Urinary bladder (tissue), 4 donors: ENCODE data around the gene GNB1. TPM values are rescaled to one million over a fixed set of nuclear protein-coding genes. Genes with fewer than 3 reads are reported as not detected.
A peak's percentile ranks its signal among the peaks of the same experiment; 100 is the strongest.
"Not testable (repeated sequence)": the region's sequence is repeated elsewhere in the genome, so short reads cannot be mapped to it uniquely, and the experiment has no call there.

Source experiments
- DNase-seq: peaks from one replicate; pipeline ENCODE4 v3.0.0-alpha.2; 2015; ENCODE audit errors: extremely low spot score
- H3K27ac ChIP-seq: one replicate; pipeline ENCODE4 v1.5.1; 2013; ENCODE audit warnings: low read depth, mild to moderate bottlenecking, moderate library complexity
- H3K36me3 ChIP-seq: one replicate; pipeline ENCODE4 v1.6.1; 2013; ENCODE audit warnings: mild to moderate bottlenecking, moderate library complexity; ENCODE audit not compliant: insufficient read depth
- H3K4me1 ChIP-seq: one replicate; pipeline ENCODE4 v1.6.1; 2013; ENCODE audit warnings: mild to moderate bottlenecking, moderate library complexity; ENCODE audit not compliant: insufficient read depth
- H3K4me3 ChIP-seq: one replicate; pipeline ENCODE4 v1.5.1; 2013; ENCODE audit warnings: low read depth, low read length
- WGBS: extraction: QIAGEN DNeasy Blood & Tissue Kit; methylation state at CpG from one replicate; pipeline ENCODE4 v1.1.7; 2013; 5-methylcytosine and 5-hydroxymethylcytosine counted together
- polyA plus RNA-seq: library from polyadenylated mRNA; stranded (reverse); fragments of 200-250 nt; gene quantifications from one replicate; pipeline ENCODE4 v1.2.3, GENCODE V29; 2013
- total RNA-seq: library from RNA; depleted of rRNA; stranded (reverse); fragments of >200 nt; gene quantifications from one replicate; pipeline ENCODE4 v1.2.3, GENCODE V29; 2014
- donor health status: healthy with polysubstance abuse.
- donor health status: healthy.

GNB1 gene
- total and polyA plus RNA-seq, 2 donors: 123 to 200 TPM

- 80% methylated on average over 5 of the region's 5 CpGs for WGBS
- no peaks in the 10 kb centered on the region for H3K36me3 ChIP-seq
- H3K27ac ChIP-seq: no peak overlapping the region
- no peak overlapping the region for H3K4me3 ChIP-seq
- peaks cover 2% of the 10 kb centered on the region for H3K4me1 ChIP-seq
- no peak for DNase-seq
These were observed 12.9 kb downstream of the GNB1 start for GRCh38 chr1:1877865-1878436.

- H3K27ac ChIP-seq: no peak overlapping the region
- peaks cover 3% of the 10 kb centered on the region for H3K4me1 ChIP-seq
- no peaks in the 10 kb centered on the region for H3K36me3 ChIP-seq
- no peak overlapping the region for H3K4me3 ChIP-seq
- DNase-seq: no peak
- 82% methylated on average over 11 of the region's 11 CpGs for WGBS
These were observed 14.5 kb downstream of the GNB1 start for GRCh38 chr1:1876335-1876930.

DNA sequence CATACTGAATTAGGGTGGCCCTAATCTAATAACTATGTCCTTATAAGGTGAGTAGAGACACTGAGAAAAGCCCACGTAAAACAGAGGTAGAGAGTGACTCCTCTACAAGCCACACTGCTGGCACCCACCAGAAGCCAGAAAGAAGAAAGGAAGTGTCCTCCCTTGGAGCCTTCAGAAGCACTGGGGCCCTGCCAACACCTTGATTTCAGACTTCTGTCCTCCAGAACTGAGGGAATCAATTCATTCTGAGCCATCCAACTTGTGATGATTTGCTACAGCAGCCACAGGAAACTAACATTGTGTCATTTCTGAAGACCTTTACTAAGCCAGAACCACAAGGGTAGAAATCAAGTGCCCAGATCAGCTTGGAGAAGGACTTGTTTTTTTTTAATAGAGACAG is 15.0 kb downstream of the GNB1 start:
- 69% methylated on average over 1 of the region's 1 CpG for WGBS
- no peak overlapping the region for H3K4me3 ChIP-seq
- peaks cover 3% of the 10 kb centered on the region for H3K4me1 ChIP-seq
- no peak overlapping the region for H3K27ac ChIP-seq
- no peak for DNase-seq
- no peaks in the 10 kb centered on the region for H3K36me3 ChIP-seq

GRCh38 chr1:1874901-1875300 is 16.0 kb downstream of the GNB1 start:
- WGBS: 95% methylated on average over 7 of the region's 7 CpGs
- Histone ChIP-seq H3K36me3 (no peaks in the 10 kb centered on the region), H3K27ac (no peak overlapping the region), H3K4me1 (peaks cover 3% of the 10 kb centered on the region), H3K4me3 (no peak overlapping the region)
- DNase-seq: no peak

DNA sequence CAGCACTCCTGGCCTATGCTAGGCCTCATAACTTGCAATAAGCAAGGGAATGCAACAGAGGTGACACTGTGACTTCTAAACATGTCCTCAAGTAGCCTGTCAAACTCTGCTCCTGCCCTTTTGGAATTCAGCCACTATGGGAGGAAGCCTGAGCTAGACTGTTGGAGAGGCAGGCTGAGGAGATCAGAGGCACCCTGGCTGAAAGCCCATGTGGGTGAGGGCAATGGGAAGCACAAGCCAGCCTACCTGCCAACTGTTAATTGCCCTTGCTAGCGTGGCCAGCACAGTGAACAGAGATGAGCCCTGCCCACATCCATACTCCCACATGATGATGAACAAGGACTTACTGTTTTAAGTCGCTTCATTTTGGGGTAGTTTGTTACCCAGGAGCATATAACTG is 17.7 kb downstream of the GNB1 start:
- 81% methylated on average over 2 of the region's 2 CpGs for WGBS
- no peak overlapping the region for H3K27ac ChIP-seq
- no peak overlapping the region for H3K4me3 ChIP-seq
- no peaks in the 10 kb centered on the region for H3K36me3 ChIP-seq
- peaks cover 3% of the 10 kb centered on the region for H3K4me1 ChIP-seq
- DNase-seq: no peak

DNA sequence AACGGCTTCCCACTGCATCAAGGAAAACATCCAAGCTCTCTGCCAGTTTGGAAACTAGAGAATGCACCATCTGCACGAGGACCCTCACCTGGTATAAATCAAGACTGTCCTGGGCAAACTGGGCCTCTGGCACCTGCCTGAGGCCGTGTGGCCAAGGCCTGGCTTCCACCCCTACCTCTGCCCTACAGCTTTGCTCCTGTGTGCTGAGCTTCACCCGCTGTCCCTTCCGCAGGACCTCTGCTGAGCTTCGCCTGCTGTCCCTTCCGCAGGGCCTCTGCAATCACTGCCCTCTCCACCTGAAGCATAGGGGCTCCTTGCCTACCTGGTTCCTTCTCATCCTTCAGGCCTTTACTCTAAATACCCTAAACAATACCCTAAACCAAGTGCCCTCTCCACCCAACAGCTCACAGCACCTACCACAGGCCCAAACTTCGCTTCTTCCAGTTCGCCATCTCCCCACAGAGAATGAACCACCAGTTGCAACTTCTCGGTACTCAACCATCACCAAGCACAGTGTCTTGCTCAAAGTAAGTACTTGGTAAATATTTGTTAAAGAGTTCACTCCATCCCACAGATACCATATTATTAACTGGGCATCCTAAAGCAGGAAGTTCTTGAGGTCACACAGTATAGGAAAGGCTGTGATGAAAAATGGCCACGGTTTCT is 18.4 kb downstream of the GNB1 start:
- Histone ChIP-seq H3K36me3 (no peaks in the 10 kb centered on the region), H3K4me1 (peaks cover 3% of the 10 kb centered on the region), H3K27ac (no peak overlapping the region), H3K4me3 (no peak overlapping the region)
- DNase-seq: no peak
- WGBS: 83% methylated on average over 11 of the region's 11 CpGs

DNA sequence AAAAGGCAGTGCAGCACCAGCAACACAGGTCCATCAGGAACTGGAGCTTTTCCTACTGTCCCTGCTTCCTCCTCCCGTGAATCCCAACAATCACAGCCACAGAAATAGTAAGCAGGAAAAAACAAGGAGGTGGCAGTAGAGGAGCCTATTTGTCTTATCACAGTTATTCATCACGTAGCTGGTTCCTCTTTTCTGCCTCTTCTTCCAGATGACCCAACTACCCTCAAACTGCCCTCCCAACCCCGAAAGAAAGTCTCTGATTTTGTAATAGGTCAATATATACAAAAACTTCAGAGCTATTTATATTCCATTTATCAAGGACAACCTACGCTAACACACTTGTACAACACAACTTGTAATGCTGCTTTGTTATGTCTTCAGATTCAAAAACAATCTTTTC is 21.4 kb downstream of the GNB1 start:
- Histone ChIP-seq H3K4me1 (peaks cover 1% of the 10 kb centered on the region), H3K36me3 (no peaks in the 10 kb centered on the region), H3K4me3 (no peak overlapping the region), H3K27ac (no peak overlapping the region)
- DNase-seq: no peak
- 64% methylated on average over 4 of the region's 4 CpGs for WGBS

DNA sequence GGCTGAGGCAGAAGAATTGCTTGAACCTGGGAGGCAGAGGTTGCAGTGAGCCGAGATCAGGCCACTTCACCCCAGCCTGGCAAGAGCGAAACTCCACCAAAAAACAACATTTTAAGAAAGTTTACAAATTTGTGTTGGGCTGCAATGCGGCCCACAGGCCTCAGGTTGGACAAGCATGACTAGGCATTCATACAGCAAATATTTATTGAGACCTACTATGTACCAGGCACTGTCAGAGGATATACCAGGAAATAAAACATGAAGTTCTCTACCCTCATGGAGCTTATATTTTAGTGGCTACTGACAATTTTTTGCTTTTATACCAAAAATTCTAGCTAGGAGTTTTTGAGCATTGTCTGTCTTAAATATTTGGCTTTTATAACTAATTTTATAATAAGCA is 23.7 kb downstream of the GNB1 start:
- 97% methylated on average over 3 of the region's 3 CpGs for WGBS
- Histone ChIP-seq H3K4me3 (no peak overlapping the region), H3K36me3 (no peaks in the 10 kb centered on the region), H3K27ac (no peak overlapping the region), H3K4me1 (peaks cover 4% of the 10 kb centered on the region)
- DNase-seq: no peak

- Histone ChIP-seq H3K36me3 (no peaks in the 10 kb centered on the region), H3K4me3 (no peak overlapping the region), H3K27ac (no peak overlapping the region), H3K4me1 (peaks cover 5% of the 10 kb centered on the region)
- WGBS: 65% methylated on average over 6 of the region's 6 CpGs
- no peak for DNase-seq
These were observed 27.9 kb downstream of the GNB1 start for GRCh38 chr1:1862905-1863547.

DNA sequence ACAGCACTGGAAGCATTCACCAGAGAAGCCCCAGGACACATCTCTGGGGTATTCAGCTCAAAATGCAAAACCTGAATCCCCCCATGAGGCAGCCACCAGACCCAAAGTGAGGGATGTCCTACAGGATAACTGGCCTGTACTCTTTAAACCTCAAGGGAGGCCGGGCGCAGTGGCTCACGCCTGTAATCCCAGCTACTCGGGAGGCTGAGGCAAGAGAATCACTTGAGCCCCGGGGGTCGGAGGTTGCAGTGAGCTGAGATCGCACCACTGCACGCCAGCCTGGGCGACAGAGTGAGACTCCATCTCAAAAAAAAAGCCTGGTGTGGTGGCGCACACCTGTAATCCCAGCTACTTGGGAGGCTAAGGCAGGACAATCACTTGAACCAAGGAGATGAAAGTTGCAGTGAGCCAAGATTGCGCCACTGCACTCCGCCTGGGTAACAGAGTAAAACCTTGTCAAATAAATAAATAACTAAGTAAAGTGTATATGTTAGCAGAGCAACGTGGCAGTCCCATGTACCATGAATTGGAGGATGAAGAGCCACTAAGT is 29.1 kb downstream of the GNB1 start:
- not testable (repeated sequence) for H3K4me3 ChIP-seq, H3K36me3 ChIP-seq, H3K27ac ChIP-seq, H3K4me1 ChIP-seq, DNase-seq
- WGBS: 93% methylated on average over 13 of the region's 13 CpGs

DNA sequence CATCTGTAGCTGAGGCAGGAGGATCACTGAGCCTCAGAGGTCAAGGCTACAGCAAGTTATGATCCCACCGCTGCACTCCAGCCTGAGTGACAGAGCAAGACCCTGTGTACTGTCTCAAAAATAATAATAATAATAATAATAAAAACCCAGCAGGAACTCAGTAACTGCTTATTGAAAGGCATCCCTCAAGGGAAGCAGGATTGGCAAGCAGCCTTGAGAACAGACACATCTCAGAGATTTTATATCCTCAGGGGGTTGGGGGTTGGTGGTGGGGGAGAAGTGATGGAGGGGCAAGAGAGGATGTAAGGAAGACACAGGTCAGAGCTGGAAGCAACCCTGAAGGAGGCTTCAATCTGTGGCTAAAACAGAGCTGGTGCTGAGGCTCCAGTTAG is 29.6 kb downstream of the GNB1 start:
- peaks cover 5% of the 10 kb centered on the region for H3K4me1 ChIP-seq
- H3K27ac ChIP-seq: no peak overlapping the region
- no peak overlapping the region for H3K4me3 ChIP-seq
- 77% methylated on average over 1 of the region's 1 CpG for WGBS
- DNase-seq: no peak
- H3K36me3 ChIP-seq: no peaks in the 10 kb centered on the region

- DNase-seq, H3K4me3 ChIP-seq, H3K36me3 ChIP-seq, H3K4me1 ChIP-seq, H3K27ac ChIP-seq: not testable (repeated sequence)
- WGBS: 78% methylated on average over 8 of the region's 8 CpGs
These were observed 30.8 kb downstream of the GNB1 start for GRCh38 chr1:1859970-1860697.

- DNase-seq: peak; percentile 75
- no peaks in the 10 kb centered on the region for H3K36me3 ChIP-seq
- peaks cover 7% of the 10 kb centered on the region for H3K4me1 ChIP-seq
- peak overlapping the region; percentile 73 for H3K27ac ChIP-seq
- 23% methylated on average over 9 of the region's 9 CpGs for WGBS
- H3K4me3 ChIP-seq: no peak overlapping the region
These were observed 32.4 kb downstream of the GNB1 start for GRCh38 chr1:1858382-1859086.
